ENCODE data around the gene AK6.
A peak's percentile ranks its signal among the peaks of the same experiment; 100 is the strongest.
"Not testable (repeated sequence)": the region's sequence is repeated elsewhere in the genome, so short reads cannot be mapped to it uniquely, and the experiment has no call there.

Gene AK6
- total RNA-seq = 5.8 reads per million, percentile 22 among the genes with 10 or more reads in this experiment

- DNase-seq = peak; percentile 88
These were observed at the start of gene AK6, which contains the start of the genes RAD17 and TAF9 for GRCh38 chr5:69369340-69370121. Gene AK6, minus strand, starts transcription at chr5:69369520. Its CDS starts 30 bp downstream, at chr5:69369490. Gene RAD17, plus strand, starts transcription at chr5:69369818. Its CDS starts 2,391 bp downstream, at chr5:69372209. Gene TAF9, minus strand, starts transcription at chr5:69369520. Its CDS starts 3,783 bp downstream, at chr5:69365737.

GRCh38 chr5:69418554-69418953 is 49.2 kb upstream of the AK6 start:
- DNase-seq = no peak

- no peak for DNase-seq
These were observed 47.4 kb upstream of the AK6 start for GRCh38 chr5:69416699-69417098.

GRCh38 chr5:69416180-69416579 is 46.9 kb upstream of the AK6 start:
- no peak for DNase-seq

- DNase-seq = no peak
These were observed 46.3 kb upstream of the AK6 start for GRCh38 chr5:69415584-69415958.

- peak; percentile 24 for DNase-seq
These were observed 45.7 kb upstream of the AK6 start, which contains the start of gene MARVELD2 for GRCh38 chr5:69414885-69415583. Gene MARVELD2, plus strand, starts transcription at chr5:69415116. Its CDS starts 4,270 bp downstream, at chr5:69419386.

- no peak for DNase-seq
These were observed 35.5 kb upstream of the AK6 start for GRCh38 chr5:69404659-69405330.

GRCh38 chr5:69378376-69378775 is 9.1 kb upstream of the AK6 start:
- DNase-seq = no peak

- DNase-seq = no peak
These were observed 5.7 kb upstream of the AK6 start for GRCh38 chr5:69374911-69375446.

- DNase-seq = no peak
These were observed 3.1 kb upstream of the AK6 start for GRCh38 chr5:69372394-69372793.

- not testable (repeated sequence) for DNase-seq
These were observed 1.0 kb upstream of the AK6 start for GRCh38 chr5:69370335-69370734.

- DNase-seq = peak; percentile 13
These were observed 621 bp downstream of the AK6 start for GRCh38 chr5:69368458-69369339.

- DNase-seq = no peak
These were observed 1.5 kb downstream of the AK6 start for GRCh38 chr5:69367697-69368279.

GRCh38 chr5:69364850-69365249 is 4.5 kb downstream of the AK6 start:
- DNase-seq = no peak

GRCh38 chr5:69364414-69364813 is 4.9 kb downstream of the AK6 start:
- no peak for DNase-seq

GRCh38 chr5:69360442-69360841 is 8.9 kb downstream of the AK6 start:
- DNase-seq = no peak

- DNase-seq = no peak
These were observed 9.6 kb downstream of the AK6 start for GRCh38 chr5:69359699-69360098.

- DNase-seq = no peak
These were observed 18.7 kb downstream of the AK6 start for GRCh38 chr5:69350664-69351063.

- DNase-seq = no peak
These were observed 26.2 kb downstream of the AK6 start for GRCh38 chr5:69343083-69343482.

- DNase-seq = no peak
These were observed 27.7 kb downstream of the AK6 start for GRCh38 chr5:69341520-69342161.

- DNase-seq = no peak
These were observed 33.9 kb downstream of the AK6 start for GRCh38 chr5:69335341-69335935.
